Adrenal gland (tissue), 5 donors: ENCODE data around the gene FGGY.

Source experiments
- CTCF ChIP-seq, 6 experiments: fragments of 450-650 bp in 4 of 6; fragments of 200-600 bp in 2 of 6; sonication (generic) in 1 of 6; IDR thresholded peaks; 1 replicate in 5 of 6; 2 replicates in 1 of 6; pipeline versions ENCODE4 v1.5.1 to v1.8.0; 2016 to 2021; ENCODE audit warnings: antibody characterized with exemption in 6 of 6, mild to moderate bottlenecking in 2 of 6, moderate library complexity in 1 of 6
- POLR2A ChIP-seq, 2 donors: fragments of 450-650 bp; IDR thresholded peaks; one replicate each; pipeline ENCODE4 v1.6.1; 2017; ENCODE audit warnings: antibody characterized with exemption in 2 of 2, mild to moderate bottlenecking in 2 of 2, moderate library complexity in 1 of 2
- donor health status: DM: no; HTN: no; CAD: no.

- TF ChIP-seq CTCF (IDR thresholded peaks at IDR 0.05) (no peak), POLR2A (IDR thresholded peaks at IDR 0.05) (no peak)
These were observed 394.4 kb downstream of the FGGY start for GRCh38 chr1:59691261-59691660.
